GM12878 (cell line): ENCODE measurements around the gene PHB1. TPM values are rescaled to one million over a fixed set of nuclear protein-coding genes. Genes with fewer than 3 reads are reported as not detected.

Source experiments
- ATAC-seq: fragments of 200-7000 bp; cut with Tn5 transposase; 3 replicates; pipeline ENCODE4 v1.9.1; 2020; ENCODE audit warnings: mild to moderate bottlenecking, moderate library complexity
- BruUV-seq: library from RNA; stranded (reverse); fragments of 400-500 nt; replicated peaks from 2 replicates; lab custom pipeline; 2021; lab: Mats Ljungman, UMichigan
- CTCF ChIA-PET: fragments of 300-600 bp; sonication (Branson Sonifier 250); formaldehyde crosslinking; extraction: SDS; loops from one replicate; lab custom pipeline; 2021; ENCODE audit warnings: inconsistent platforms; lab: Yijun Ruan, JAX
- POLR2A ChIA-PET: fragments of 350-600 bp; formaldehyde crosslinking; extraction: SDS; loops from one replicate; lab custom pipeline; 2021; ENCODE audit warnings: inconsistent platforms; lab: Charles Lee
- RAD21 ChIA-PET: fragments of 300-600 bp; sonication (Branson Sonifier 250); formaldehyde crosslinking; loops from one replicate; lab custom pipeline; 2023; ENCODE audit warnings: antibody characterized with exemption; ENCODE audit not compliant: unreplicated experiment; lab: Charles Lee
- SMC1A ChIA-PET: fragments of 300-600 bp; sonication (Branson Sonifier 250); formaldehyde crosslinking; loops from one replicate; lab custom pipeline; 2023; ENCODE audit not compliant: unreplicated experiment, uncharacterized antibody; lab: Charles Lee
- DNase-seq: peaks from one replicate; pipeline ENCODE4 v3.0.0-alpha.2; 2011; ENCODE audit warnings: low read depth, low spot score
- FAIRE-seq: peaks from 3 replicates; lab custom pipeline; 2011; peaks lifted over from hg19 to GRCh38; lab: Jason Lieb, UNC
- H2AFZ ChIP-seq: 2 replicates; pipeline ENCODE4 v1.6.0; 2011; ENCODE audit warnings: low read depth, low read length, control low read depth; ENCODE audit not compliant: control insufficient read depth
- H3K27ac ChIP-seq: 2 replicates; pipeline ENCODE4 v1.5.1; 2011; ENCODE audit warnings: control low read depth; ENCODE audit not compliant: control insufficient read depth, insufficient read depth
- H3K27me3 ChIP-seq, 2 experiments: replicated peaks in 1 of 2; 2 replicates each; pipeline versions ENCODE4 v1.6.0 to v1.6.1; 2011; ENCODE audit warnings: low read length in 1 of 2; ENCODE audit not compliant: control insufficient read depth in 2 of 2, insufficient read depth in 2 of 2
- H3K36me3 ChIP-seq, 2 experiments: 2 replicates each; pipeline ENCODE4 v1.5.1; 2011; ENCODE audit warnings: low read length in 1 of 2; ENCODE audit not compliant: control insufficient read depth in 2 of 2, insufficient read depth in 2 of 2
- H3K4me1 ChIP-seq: 2 replicates; pipeline ENCODE4 v1.6.1; 2011; ENCODE audit warnings: mild to moderate bottlenecking, low read length, moderate library complexity, mixed read lengths; ENCODE audit not compliant: control insufficient read depth, insufficient read depth
- H3K4me2 ChIP-seq: 2 replicates; pipeline ENCODE4 v1.6.0; 2011; ENCODE audit warnings: control low read depth; ENCODE audit not compliant: control insufficient read depth, insufficient read depth
- H3K4me3 ChIP-seq: fragments of 200-600 bp; sonication (generic); 2 replicates; pipeline ENCODE4 v1.5.1; 2016
- H3K79me2 ChIP-seq: 2 replicates; pipeline ENCODE4 v1.6.0; 2011; ENCODE audit warnings: low read length; ENCODE audit not compliant: control insufficient read depth, insufficient read depth
- H3K9ac ChIP-seq: 2 replicates; pipeline ENCODE4 v1.8.0; 2011; ENCODE audit warnings: low read length, control low read depth, mixed read lengths; ENCODE audit not compliant: control insufficient read depth, insufficient read depth
- H3K9me3 ChIP-seq: replicated peaks from 3 replicates; pipeline ENCODE4 v1.5.1; 2011; ENCODE audit warnings: mild to moderate bottlenecking, low read length; ENCODE audit not compliant: control insufficient read depth, insufficient read depth
- H4K20me1 ChIP-seq: 2 replicates; pipeline ENCODE4 v1.6.0; 2011; ENCODE audit not compliant: control insufficient read depth, insufficient read depth
- CHD1 ChIP-seq: IDR thresholded peaks from 2 replicates; pipeline ENCODE4 v1.6.1; 2012; ENCODE audit warnings: low read depth, low read length, improper control_type of control experiment
- IKZF2 ChIP-seq, 2 experiments: fragments of 450-650 bp; IDR thresholded peaks; 2 replicates each; pipeline ENCODE4 v1.6.1; 2017; ENCODE audit warnings: mild to moderate bottlenecking in 2 of 2, moderate library complexity in 2 of 2
- JUND ChIP-seq: IDR thresholded peaks from 2 replicates; pipeline ENCODE4 v1.6.1; 2012; ENCODE audit warnings: low read depth, mild to moderate bottlenecking, low read length, improper control_type of control experiment, moderate library complexity
- MEF2B ChIP-seq: fragments of 450-650 bp; IDR thresholded peaks from 2 replicates; pipeline ENCODE4 v1.6.1; 2018; ENCODE audit warnings: mild to moderate bottlenecking, moderate library complexity; ENCODE audit not compliant: partially characterized antibody, poor library complexity, severe bottlenecking
- NBN ChIP-seq: fragments of 450-650 bp; IDR thresholded peaks from 2 replicates; pipeline ENCODE4 v1.6.1; 2016
- PML ChIP-seq: IDR thresholded peaks from 2 replicates; pipeline ENCODE4 v1.6.1; 2012; ENCODE audit warnings: low read length, inconsistent platforms
- RAD51 ChIP-seq: fragments of 450-650 bp; IDR thresholded peaks from 2 replicates; pipeline ENCODE4 v1.6.1; 2016; ENCODE audit warnings: moderate library complexity, mild to moderate bottlenecking, inconsistent platforms
- SUPT20H ChIP-seq: IDR thresholded peaks from 2 replicates; pipeline ENCODE4 v1.6.1; 2011; ENCODE audit warnings: low read depth, mild to moderate bottlenecking, low read length, moderate library complexity, borderline replicate concordance; ENCODE audit not compliant: control insufficient read depth
- WGBS: methylation state at CpG from one replicate; pipeline ENCODE4 v1.1.6; 2016; ENCODE audit warnings: low lambda C conversion rate; ENCODE audit not compliant: insufficient replicate concordance, insufficient coverage; ENCODE audit errors: missing lambda C conversion rate; 5-methylcytosine and 5-hydroxymethylcytosine counted together
- in situ Hi-C: fragments of 300-500 bp; cut with MboI; formaldehyde crosslinking; loops from 9 replicates; pipeline ENCODE4 v1.14.3; 2018; ENCODE audit warnings: mixed read lengths
- intact Hi-C: fragments of 100-400 bp; cut with micrococcal nuclease; formaldehyde crosslinking; loops from one replicate; pipeline ENCODE4 v1.14.2; 2022; ENCODE audit not compliant: unreplicated experiment
- polyA plus RNA-seq, 11 experiments: library from polyadenylated mRNA; depleted of rRNA in 4 of 11; unstranded in 6 of 11; stranded (reverse) in 5 of 11; fragments of >200 nt; fragmentation: Nextera tagmentation in 4 of 11; fragmentation: Illumina TruSeq in 1 of 11; extraction: Ambion mirVana in 4 of 11; extraction: Trizol in 1 of 11; gene quantifications; 1 replicate in 1 of 11; 2 replicates in 10 of 11; pipeline versions ENCODE4 v1.2.1 to v1.2.3, GENCODE V29; 2011 to 2016; ENCODE audit warnings: inconsistent platforms in 2 of 11, missing spikeins in 2 of 11, low read depth in 1 of 11
- total RNA-seq, 4 experiments: library from RNA; depleted of rRNA in 3 of 4; stranded (reverse); fragments of >200 nt in 3 of 4; fragmentation: Illumina TruSeq in 1 of 4; extraction: Trizol in 1 of 4; gene quantifications; 2 replicates each; pipeline versions ENCODE4 v1.2.1 to v1.2.3, GENCODE V29; 2013 to 2021
- TF ChIP-seq, protein P1 (sequence below): IDR thresholded peaks from 2 replicates; pipeline ENCODE4 v1.6.1; 2012; ENCODE audit warnings: low read length, inconsistent platforms
- TF ChIP-seq, protein P2 (sequence below): IDR thresholded peaks from 2 replicates; pipeline ENCODE4 v1.6.1; 2012; ENCODE audit warnings: low read depth, low read length, improper control_type of control experiment

PHB1 gene
- total and polyA plus RNA-seq, 10 of the 15 experiments (the other 5 are each of a cell fraction or from before 2014, with no cell fraction given): 117 to 466 (median 248) TPM

- SMC1A ChIA-PET: no interaction called here
- no peaks in the 10 kb centered on the region for H3K79me2 ChIP-seq
- H3K4me2 ChIP-seq: no peak overlapping the region; the same call in none of the 2 replicates
- FAIRE-seq (no peak), ATAC-seq (no peak), DNase-seq (no peak)
- H3K36me3 ChIP-seq: no peaks in the 10 kb centered on the region
- no peaks in the 10 kb centered on the region for H4K20me1 ChIP-seq
- BruUV-seq: no TSS peak
- no peak overlapping the region for H3K4me3 ChIP-seq
- WGBS: 96% methylated on average over 3 of the region's 3 CpGs
- in situ Hi-C loops: loop anchor here (5.0 kb wide), 1 partner anchor 113 kb away; no protein-coding TSS in a partner anchor
- no peak overlapping the region for H3K27ac ChIP-seq
- peaks cover 4% of the 10 kb centered on the region for H3K4me1 ChIP-seq
- no peaks in the 10 kb centered on the region for H3K9me3 ChIP-seq
- POLR2A ChIA-PET: no interaction called here
- no peak overlapping the region for H2AFZ ChIP-seq
- no peaks in the 10 kb centered on the region; a peak in 2 of 4 replicates for H3K27me3 ChIP-seq
- no peak overlapping the region for H3K9ac ChIP-seq
- CTCF ChIA-PET: interaction anchor here (0.5 to 9.4 kb wide), 5 partner anchors 35 to 172 kb away, joined by 3 to 125 read pairs (median 3); no protein-coding TSS in a partner anchor
- RAD21 ChIA-PET: interaction anchor here (0.5 to 8.3 kb wide), 2 partner anchors 115 to 118 kb away, joined by 3 to 45 read pairs; no protein-coding TSS in a partner anchor
- TF ChIP-seq, protein P1, sequence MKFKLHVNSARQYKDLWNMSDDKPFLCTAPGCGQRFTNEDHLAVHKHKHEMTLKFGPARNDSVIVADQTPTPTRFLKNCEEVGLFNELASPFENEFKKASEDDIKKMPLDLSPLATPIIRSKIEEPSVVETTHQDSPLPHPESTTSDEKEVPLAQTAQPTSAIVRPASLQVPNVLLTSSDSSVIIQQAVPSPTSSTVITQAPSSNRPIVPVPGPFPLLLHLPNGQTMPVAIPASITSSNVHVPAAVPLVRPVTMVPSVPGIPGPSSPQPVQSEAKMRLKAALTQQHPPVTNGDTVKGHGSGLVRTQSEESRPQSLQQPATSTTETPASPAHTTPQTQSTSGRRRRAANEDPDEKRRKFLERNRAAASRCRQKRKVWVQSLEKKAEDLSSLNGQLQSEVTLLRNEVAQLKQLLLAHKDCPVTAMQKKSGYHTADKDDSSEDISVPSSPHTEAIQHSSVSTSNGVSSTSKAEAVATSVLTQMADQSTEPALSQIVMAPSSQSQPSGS: no peak
- TF ChIP-seq RAD51: no peak
- TF ChIP-seq CHD1: no peak
- no peak for TF ChIP-seq IKZF2 (IDR thresholded peaks at IDR 0.05)
- no peak for TF ChIP-seq JUND
- no peak for TF ChIP-seq SUPT20H
- no peak for TF ChIP-seq NBN
- no peak for TF ChIP-seq MEF2B
- TF ChIP-seq, protein P2, sequence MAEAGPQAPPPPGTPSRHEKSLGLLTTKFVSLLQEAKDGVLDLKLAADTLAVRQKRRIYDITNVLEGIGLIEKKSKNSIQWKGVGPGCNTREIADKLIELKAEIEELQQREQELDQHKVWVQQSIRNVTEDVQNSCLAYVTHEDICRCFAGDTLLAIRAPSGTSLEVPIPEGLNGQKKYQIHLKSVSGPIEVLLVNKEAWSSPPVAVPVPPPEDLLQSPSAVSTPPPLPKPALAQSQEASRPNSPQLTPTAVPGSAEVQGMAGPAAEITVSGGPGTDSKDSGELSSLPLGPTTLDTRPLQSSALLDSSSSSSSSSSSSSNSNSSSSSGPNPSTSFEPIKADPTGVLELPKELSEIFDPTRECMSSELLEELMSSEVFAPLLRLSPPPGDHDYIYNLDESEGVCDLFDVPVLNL: no peak
- TF ChIP-seq PML: no peak
- intact Hi-C loops: no loop called here
Measured at GRCh38 chr17:49439305-49439672, 24.6 kb upstream of the PHB1 start.
